NCI-H1436 (cell line): ENCODE results near the gene LRRC57.

ENCODE experiments used
- DNase-seq: peaks from one replicate; lab custom pipeline; 2025; lab: John Stamatoyannopoulos, UW

LRRC57 gene

DNA sequence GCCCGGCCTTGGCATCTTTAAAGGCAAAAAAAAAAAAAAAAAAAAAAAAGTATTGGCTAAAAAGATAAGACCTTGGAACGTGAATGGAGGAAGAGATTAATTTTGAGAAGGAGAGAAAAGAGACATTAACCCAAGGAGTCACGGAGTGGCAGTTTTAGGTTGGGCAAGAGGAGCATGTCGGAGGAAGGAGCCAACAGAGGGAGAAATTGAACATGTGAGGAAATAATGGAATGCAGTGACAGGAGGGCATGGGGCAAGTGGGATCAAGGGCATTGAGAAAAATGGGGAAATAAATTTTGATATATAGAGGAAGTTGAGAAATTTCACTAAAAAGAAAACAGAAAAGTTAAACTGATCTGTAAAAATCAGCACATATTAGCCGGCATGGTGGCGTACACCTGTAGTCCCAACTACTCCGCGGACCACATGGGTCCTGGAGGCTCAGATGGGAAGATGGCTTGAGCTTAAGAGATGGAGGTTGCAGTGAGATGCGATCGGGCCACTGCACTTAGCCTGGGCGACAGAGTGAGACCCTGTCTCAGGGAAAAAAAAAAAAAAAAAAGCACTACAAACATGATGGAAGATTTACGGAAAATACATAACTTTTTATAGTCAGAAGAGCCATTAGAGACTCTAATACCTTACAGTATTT, 1.3 kb upstream of the LRRC57 start:
- no peak for DNase-seq

DNA sequence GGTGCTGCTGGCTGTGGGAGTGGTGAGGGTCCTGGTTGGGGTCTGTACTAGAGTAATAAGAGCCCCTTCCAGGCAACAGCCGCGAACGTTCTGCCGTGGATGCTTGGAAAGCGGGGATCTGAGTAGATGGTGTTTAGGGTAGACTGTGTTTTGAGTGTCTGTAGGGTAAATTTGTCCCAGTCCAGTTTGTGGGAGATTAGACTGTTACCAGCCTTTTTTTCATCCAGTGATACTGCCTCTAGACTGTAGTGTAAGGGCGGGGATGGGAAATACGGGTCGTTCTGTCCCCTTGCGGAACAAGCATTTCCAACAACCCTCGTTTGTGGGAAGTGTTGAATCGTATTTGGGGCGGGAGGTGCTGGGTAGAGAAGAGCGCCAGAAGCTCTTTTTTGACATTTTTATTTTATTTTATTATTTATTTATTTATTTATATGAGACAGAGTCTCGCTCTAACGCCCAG, 469 bp upstream of the LRRC57 start:
- DNase-seq, result no peak

DNA sequence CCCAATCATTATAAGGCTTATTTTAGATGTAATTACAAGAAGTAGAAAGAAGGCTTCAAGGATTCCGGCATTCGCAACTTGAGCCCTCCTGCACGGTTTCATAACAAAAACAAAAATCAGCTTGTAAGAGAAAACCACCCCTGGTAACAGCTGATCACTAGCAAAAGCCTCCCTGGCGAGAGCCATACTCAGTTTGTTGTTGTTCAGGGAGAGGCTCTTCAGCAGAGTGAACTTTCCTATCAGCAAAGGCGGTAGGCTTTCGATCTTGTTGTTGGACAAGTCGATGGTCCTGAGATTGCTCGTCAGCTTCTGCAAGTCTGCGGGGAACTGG, 710 bp downstream of the LRRC57 start:
- peak; percentile 7 for DNase-seq

DNA sequence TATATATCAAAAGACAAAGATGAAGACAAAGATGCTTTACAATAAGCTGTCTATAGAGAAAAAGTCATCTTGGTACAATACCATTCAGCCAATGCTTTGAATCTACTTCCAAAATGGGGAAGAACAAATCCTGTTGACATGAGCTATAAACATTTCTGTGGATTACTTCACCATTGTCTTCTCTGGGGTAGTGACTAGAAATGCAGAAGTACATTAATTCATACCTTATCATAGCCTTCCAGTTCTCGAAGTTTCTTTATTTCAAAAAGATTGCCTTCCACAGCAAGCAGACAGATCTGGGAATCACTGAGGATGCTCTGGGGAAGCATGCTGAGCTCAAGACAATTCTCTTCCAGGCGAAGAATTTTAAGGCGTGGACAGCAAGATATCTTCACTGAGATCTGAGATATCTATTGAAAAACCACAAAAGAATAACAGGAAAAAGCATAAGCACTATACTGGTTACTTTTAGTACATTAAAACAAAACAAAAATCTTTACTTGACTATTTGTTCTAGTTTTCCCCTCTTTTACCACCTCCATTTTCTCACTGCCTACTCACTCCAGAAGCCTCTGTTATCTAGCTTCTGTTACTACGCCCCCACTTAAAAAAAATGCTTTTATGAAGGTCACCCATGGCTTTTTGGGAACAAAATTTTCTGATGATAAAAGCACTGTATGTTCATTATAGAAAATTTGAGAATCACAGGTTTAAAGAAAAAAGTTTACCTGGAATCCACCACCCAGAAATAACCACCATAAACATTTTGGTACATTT, 3.6 kb downstream of the LRRC57 start:
- DNase-seq, result no peak

DNA sequence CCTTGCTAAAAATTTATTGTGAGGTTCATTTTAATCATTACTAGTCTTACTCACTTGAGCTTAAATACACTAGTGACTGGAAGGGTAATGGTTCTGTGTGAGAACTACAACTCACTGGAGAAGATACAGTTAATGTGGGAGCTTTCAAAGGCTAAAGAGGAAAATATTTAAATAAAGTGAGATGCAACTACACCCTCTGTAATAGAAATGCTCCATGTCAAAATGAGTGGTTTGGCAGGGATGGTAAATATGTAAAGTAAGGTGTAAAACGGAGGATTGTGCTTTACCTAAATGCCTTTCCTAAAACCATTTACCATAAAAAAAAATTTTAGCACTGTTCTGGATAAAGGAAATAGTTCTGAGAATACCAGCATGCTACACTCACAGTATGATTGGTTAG, 15.3 kb downstream of the LRRC57 start:
- DNase-seq, result no peak

DNA sequence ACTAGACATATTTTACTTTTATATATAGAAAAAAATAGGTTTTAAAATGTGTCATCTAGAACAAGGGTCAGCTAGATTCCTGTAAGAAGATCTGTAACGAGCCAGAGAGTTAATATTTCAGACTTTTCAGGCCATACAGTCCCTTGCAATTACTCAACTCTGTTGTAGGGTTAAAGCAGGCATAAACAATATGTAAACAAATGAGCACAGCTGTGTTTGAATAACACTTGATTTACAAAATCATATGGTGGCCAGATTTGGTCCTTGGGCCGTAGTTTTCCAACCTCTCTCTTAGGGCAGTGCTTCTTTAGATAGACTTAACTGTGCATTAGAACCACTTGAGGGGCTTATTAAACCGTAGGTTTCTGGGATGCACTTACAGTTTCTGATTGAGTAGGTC, 19.6 kb downstream of the LRRC57 start:
- no peak for DNase-seq

DNA sequence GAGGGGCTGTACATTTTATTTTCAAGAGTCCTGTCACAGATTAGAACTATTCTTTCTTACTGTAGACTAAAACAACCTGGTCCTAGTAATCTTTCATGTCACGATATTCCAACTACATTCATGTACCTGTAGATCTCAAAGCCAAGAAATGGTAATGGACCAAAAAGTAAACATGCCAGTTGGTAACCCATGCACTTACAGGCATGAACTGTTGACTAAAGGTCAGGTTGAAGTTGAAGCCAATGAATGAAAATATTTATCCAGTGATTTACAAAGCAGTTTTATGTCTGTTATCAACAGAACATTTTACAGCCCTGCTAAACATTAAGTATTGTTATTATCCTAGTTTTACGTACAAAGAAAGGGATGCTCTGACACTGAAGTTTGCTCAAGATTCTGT, 25.3 kb downstream of the LRRC57 start:
- DNase-seq, result no peak

DNA sequence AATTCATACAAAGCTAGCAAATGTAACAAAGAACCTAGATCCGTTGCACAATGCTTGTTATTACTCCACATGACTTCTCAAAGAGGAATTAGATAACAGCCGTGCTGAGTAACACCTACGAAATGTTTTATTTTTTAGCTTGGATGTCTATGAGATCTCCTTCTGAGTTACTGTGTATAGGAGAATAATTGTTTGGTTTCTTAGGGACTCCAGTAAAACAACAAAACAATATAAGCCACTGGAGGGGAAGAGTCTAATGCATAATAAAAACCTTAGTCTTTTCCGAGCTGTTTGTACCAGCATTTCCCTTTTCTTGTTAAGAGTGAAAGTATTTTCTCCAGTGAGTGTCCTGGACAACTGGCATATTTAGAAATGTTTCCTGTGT, 37.6 kb downstream of the LRRC57 start:
- no peak for DNase-seq

DNA sequence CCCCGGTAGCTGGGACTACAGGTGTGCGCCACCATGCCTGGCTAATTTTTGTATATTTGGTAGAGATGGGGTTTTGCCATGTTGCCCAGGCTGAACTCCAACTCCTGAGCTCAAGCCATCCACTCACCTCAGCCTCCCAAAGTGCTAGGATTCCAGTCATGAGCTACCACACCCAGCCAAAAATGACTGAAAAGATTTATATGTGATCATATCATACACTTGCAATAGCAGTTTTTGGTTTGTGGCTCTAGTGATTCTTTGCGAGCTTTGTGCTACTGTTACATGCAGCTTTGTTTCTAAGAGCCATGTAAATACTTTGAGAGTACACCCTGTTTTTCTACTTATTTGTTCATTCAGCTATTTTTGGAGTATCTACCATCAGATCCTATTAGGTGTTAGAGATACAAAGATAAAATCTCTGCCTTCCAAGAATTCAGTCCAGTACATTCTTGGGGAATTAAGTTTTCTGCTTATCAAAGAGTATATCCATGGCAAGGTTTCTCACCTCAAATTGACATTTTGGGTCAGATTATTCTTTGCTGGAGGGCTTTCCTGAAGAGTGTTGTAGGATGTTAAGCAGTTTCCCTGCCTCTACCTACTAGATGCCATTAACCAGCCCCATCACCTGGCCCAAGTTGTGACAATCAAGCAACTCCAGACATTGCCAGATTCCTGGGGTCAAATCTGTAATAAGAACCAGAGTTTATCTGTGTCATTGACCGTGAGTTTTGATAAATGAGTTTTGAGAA, 38.2 kb downstream of the LRRC57 start:
- no peak for DNase-seq

DNA sequence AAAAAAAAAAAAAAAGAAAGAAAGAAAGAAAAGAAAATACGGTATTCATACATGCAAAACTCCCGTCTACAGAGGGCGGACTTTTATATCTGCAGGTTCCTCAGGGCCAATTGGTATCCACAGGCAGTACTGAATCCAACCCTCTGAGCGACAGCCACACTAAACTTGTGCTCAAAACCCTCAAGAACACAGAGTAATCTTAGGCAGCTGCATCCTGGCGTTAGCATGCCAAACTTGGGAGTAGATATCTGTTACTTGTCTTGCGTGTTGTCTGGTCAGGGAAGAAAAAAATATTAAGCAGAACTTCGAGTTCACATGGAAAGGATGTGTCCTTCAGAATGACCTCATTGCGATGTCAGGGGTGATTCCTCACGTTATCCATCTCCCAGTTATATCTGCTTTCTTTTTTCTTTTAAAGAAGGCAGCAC, 40.3 kb downstream of the LRRC57 start:
- DNase-seq, result no peak

DNA sequence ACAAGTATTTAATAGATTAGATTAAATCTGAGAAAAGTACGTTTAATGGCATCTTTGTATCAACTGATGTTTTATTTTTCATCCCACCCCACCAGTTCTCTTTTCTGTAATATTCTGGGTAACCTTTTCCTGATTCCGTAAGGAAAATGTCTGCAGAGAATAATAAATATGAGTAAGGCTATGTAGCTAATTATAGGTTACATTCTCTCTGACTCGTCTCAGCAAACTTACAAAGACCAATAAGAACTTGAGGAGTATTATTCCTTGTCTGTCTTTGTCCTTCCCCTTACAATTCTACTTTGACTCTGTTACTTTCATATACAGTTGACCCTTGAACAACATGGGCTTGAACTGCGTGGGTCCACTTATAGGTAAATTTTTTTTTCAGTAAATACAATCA, 41.1 kb downstream of the LRRC57 start:
- DNase-seq, result no peak

DNA sequence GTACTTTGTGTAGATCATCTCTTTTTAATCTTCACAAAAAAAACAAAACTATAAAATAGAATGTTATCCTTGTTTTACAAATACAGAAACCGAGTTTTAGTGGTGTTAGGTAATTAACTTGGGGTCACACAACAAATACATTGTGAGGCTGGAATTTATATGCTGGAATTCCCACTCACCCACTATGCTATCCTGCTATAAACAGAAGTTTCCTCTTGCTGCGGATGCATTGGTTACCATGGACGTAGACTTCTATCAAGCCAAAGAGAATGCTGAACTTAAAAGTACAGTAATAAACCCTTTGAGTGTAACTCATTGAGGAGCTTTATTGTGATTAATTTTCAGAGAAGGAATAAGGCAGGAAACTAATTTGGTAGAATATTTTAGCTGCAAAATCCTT, 44.0 kb downstream of the LRRC57 start:
- DNase-seq, result no peak

DNA sequence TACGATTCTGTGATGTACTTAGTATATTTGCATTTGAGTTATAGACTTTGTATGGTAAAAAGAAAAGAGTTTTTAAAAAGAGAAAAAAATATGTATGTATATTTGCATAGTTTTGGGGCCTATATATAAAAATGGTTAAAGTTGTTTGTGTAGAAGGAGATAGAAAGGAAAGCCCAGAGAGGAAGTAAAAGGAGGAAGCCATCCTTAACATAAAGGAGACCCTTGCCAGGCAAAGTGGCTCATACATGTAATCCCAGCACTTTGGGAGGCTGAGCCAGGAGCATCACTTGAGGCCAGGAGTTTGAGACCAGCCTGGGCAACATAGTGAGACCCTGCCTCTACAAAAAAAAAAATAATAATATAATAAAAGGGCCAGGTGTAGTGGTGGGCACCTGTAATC, 44.8 kb downstream of the LRRC57 start:
- no peak for DNase-seq

DNA sequence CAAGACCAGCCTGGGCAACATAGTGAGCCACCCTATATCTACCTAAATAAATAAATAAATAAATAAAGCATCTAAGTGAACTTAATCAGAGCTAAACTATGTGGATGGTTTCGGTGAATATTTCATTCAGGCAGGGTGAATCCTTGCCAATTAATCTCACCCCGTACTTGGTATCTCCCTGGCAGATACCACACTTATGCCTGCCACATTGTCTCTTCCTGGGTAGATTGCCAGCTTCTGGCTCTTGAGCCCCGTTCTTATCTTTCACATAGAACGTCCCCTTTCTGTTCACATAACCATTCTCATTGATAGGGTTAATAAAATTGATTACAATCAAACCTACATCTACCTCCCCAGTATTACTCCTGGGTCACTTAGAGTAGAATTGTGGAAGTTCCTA, 46.1 kb downstream of the LRRC57 start:
- DNase-seq, result no peak

DNA sequence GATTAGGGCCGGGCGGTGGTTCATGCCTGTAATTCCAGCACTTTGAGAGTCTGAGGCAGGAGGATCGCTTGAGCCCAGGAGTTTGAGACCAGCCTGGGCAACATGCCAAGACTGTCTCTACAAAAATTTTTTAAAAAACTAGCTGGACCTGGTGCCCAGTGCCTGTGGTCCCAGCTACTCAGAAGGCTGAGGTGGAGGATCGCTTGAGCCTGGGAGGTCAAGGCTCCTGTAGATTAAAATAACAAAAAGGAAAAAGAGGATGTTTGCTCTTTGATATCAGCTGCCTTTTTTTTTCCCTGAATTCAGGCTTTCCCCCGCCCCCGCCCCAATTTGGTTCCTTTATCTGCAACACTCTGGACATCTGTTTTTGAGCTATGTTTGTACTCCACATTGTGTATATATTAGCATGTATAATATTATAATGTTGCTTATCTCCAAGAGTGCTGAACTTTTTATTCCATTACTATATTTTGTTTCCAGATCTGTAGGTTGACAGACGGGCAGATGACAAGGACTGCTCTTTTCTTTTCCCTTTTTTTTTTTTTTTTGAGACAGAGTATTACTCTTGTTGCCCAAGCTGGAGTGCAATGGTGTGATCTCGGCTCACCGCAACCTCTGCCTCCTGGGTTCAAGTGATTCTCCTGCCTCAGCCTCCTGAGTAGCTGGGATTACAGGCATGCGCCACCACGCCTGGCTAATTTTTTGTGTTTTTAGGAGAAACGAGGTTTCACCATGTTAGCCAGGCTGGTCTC, 48.6 kb downstream of the LRRC57 start:
- no peak for DNase-seq

DNA sequence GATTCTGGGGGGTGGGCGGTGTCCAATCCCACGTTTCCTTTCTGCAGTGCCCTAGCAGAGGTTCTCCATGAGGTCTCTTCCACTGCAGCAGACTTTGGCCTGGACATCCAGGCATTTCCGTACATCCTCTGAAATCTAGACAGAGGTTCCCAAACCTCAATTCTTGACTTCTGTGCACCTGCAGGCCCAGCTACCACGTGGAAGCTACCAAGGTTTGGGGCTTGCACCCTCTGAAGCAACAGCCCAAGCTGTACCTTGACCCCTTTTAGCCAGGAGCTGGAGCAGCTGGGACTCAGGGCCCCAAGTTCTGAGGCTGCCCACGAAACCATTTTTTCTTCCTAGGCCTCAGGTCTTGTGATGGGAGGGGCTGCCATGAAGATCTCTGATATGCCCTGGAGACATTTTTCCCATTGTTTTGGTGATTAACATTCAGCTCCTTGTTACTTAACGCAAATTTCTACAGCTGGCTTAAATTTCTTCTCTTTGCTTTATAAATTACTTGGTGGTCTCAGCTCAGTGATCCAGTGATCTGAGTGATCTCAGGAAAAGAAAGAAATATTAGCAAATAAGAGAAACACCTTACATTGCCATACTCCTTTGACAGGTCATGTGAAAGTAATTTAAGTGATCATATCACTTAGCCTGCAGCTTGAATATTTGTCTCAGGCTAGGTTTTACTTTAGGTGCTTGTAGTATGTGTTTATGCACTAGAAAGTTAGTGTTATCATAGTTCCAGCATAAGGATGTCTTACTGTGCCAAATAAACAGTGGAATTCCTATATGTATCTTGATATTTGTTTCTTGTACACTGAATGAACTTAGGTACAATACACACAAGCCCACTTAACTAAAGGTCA, 50.2 kb downstream of the LRRC57 start:
- no peak for DNase-seq

DNA sequence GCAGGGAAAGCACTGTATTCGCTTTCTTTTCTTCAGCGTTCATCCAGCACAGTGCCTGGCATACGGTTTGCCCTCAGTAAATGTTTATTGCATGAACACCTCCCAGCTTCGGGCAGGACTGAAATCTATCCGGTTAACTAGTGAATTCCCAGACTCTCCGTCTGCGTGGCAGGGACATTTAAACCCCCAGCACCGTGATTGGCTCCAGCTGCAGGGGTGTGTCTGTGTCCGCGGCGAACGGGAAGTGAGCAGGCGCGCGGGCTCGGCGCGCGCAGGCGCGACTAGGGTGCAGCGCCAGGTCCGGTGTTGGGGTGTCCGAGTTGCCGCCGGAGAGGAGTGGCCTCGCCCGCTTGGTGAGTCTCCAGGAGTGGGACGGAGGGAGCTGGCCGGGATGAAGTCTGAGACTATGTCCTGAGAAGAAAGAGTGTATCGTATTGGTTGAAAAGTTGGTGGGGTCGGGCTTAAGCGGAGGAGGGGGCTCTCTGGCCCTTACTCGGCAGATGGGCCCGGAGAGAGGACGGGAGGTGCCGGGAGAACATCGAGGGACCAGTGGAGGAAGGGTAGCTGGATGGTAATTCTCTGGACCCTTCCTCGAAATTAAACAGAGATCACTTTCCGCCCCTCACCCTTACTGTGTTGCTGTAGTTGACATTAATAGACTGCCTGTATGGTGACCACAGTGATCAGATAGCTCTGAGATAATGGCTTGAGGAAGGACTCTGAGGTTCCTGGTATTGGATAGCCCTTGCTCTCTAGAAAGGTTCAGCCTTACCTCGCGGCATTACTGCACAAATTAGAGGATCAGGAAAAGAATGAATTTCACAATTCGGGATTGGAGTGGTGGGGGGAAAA, 53.0 kb downstream of the LRRC57 start, which contains the start of gene SNAP23:
TSS of gene SNAP23 (plus strand) at position 274 of the 852 bp plus-strand sequence. CDS start 16,213 bp downstream, outside the sequence.
- DNase-seq, result peak; percentile 69

DNA sequence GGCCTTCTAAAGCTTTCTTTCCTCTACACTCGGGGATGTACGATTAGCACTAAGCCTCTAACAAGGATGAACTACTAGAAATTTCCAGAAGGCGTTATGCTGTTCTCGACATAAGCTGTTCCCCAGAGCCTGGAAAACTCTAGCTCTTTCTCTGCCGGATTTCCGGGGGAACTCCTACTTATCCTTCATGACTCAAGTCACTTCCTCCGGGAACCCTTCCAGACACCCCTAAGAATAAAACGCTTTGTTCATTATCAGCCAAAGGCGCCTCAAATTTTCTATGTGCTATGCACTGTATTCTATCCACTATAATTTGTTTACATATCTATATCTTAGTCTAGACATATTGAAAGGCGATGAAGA, 53.6 kb downstream of the LRRC57 start:
- no peak for DNase-seq

DNA sequence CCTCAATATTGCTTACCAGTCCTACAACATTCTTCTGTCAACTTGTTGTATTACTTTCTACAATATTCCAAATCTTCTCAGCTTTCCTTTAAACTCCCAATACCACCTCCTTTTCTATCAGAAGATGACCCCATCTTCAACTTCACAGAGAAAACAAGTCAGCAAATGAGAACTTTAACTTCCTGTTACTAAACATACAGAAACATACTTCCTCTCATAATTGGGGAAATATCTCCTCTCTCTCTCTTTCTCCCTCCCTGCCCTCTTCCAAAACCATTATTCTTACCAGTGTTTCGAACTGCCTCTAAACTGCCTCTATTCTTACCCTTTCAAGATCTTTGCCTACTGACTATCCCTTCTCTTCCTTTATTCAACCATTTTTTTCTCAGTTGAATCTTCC, 54.9 kb downstream of the LRRC57 start:
- no peak for DNase-seq

DNA sequence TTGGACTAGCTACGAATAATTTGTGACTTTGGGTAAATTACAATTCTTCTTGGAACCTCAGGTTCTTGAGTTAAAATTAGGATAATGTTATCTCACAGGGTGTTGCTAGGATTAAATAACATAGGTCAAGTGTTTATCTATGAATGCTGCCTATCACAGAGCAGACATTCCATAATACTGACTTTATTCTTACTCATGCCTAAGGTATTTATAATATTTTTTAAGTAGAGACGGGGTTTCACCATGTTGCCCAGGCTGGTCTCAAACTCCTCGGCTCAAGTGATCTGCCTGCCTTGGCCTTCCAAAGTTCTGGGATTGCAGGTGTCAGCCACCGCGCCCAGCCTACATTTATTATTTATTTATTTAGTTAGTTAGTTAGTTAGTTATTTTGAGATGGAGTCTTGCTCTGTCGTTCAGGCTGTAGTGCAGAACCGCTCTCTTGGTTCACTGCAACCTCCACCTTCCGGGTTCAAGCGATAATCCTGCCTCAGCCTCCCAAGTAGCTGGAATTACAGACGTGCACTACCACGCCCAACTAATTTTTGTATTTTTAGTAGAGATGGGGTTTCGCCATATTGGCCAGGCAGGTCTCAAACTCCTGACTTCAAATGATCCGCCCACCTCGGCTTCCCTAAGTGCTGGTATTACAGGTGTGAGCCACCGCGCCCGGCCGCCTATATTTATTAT, 56.9 kb downstream of the LRRC57 start:
- no peak for DNase-seq
